Peyer's patch (tissue), 4 donors: Measurements from ENCODE around the gene MYO15A.

ENCODE experiments used
- CTCF ChIP-seq, 6 experiments: fragments of 450-650 bp in 4 of 6; fragments of 200-600 bp in 2 of 6; sonication (generic) in 1 of 6; IDR thresholded peaks; one replicate each; pipeline ENCODE4 v1.5.1; 2017 to 2019; ENCODE audit warnings: antibody characterized with exemption in 6 of 6, mild to moderate bottlenecking in 3 of 6, moderate library complexity in 1 of 6
- POLR2A ChIP-seq, 2 donors: fragments of 450-650 bp; IDR thresholded peaks; one replicate each; pipeline ENCODE4 v1.5.1; 2017; ENCODE audit warnings: antibody characterized with exemption in 2 of 2, mild to moderate bottlenecking in 2 of 2, moderate library complexity in 2 of 2

DNA sequence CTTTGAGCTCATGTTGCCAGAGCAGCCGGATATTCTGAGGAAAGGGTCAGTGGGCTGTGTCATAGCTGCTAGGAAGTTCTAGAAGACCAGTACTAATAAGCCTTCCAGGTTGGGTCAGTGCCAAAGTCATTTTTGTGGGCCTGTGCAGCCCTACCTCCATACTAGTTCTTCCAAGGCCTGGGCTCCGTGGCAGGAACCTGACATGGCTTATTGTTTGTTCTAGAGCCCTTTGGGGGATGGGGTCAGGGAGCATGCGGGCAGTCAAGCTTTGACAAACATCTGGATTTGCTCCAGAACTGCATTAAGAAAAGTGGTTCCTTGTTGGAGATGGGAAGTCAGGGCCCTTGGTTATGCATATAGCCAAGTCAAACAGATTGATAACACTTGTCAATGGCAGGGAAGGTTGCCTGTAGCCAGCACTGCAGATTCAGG lies 82.7 kb downstream of the MYO15A start:
- TF ChIP-seq CTCF (IDR thresholded peaks at IDR 0.05), result no peak
- TF ChIP-seq POLR2A (IDR thresholded peaks at IDR 0.05), result no peak
